ENCODE data around the gene MAD1L1.

- no peak for TF ChIP-seq POLR2A (IDR thresholded peaks at IDR 0.05)
- TF ChIP-seq CTCF (IDR thresholded peaks at IDR 0.05 in 8 of 11, conservative IDR thresholded peaks at IDR 0.05 in 3 of 11), result no peak
Measured at GRCh38 chr7:2105280-2105679, 127.5 kb downstream of the MAD1L1 start.
